Naive thymus-derived CD8-positive, alpha-beta T cell (primary cell): ENCODE measurements around the gene NT5C2. TPM values are rescaled to one million over a fixed set of nuclear protein-coding genes. Genes with fewer than 3 reads are reported as not detected.
"Not testable (repeated sequence)": the region's sequence is repeated elsewhere in the genome, so short reads cannot be mapped to it uniquely, and the experiment has no call there.

Experiments used
- ATAC-seq, 2 donors: fragments of 150-1000 bp; cut with Tn5 transposase in 1 of 2; sonication (Bioruptor Pico), chemical (Tn5 transposase) in 1 of 2; 1 replicate in 1 of 2; 2 replicates in 1 of 2; pipeline ENCODE4 v1.10.0; 2021; ENCODE audit warnings: mild to moderate bottlenecking in 2 of 2, moderate library complexity in 2 of 2
- POLR2A ChIA-PET: fragments of 350-600 bp; sonication (Branson Sonifier 250); formaldehyde crosslinking; loops from one replicate; lab custom pipeline; 2021; ENCODE audit warnings: antibody characterized with exemption; lab: Charles Lee
- DNase-seq, 10 donors: peaks; one replicate each; pipeline versions ENCODE4 v3.0.0 to v3.0.0-alpha.2; 2020 to 2022
- H3K27ac Mint-ChIP-seq, 10 donors: one replicate each; pipeline ENCODE4 v1.8.0; 2020 to 2022; ENCODE audit warnings: mild to moderate bottlenecking in 10 of 10, mixed read lengths in 10 of 10, moderate library complexity in 4 of 10, inconsistent platforms in 1 of 10
- H3K27me3 Mint-ChIP-seq, 5 donors: one replicate each; pipeline ENCODE4 v1.8.0; 2021 to 2022; ENCODE audit warnings: mixed read lengths in 5 of 5
- H3K36me3 Mint-ChIP-seq, 3 donors: one replicate each; pipeline ENCODE4 v1.8.0; 2020 to 2022; ENCODE audit warnings: mixed read lengths in 3 of 3, mild to moderate bottlenecking in 2 of 3, inconsistent platforms in 1 of 3
- H3K4me1 Mint-ChIP-seq, 4 donors: one replicate each; pipeline ENCODE4 v1.8.0; 2021 to 2022; ENCODE audit warnings: mixed read lengths in 4 of 4
- H3K4me3 Mint-ChIP-seq, 10 donors: one replicate each; pipeline ENCODE4 v1.8.0; 2020 to 2022; ENCODE audit warnings: mild to moderate bottlenecking in 10 of 10, mixed read lengths in 10 of 10, moderate library complexity in 6 of 10, inconsistent platforms in 1 of 10
- H3K9me3 Mint-ChIP-seq, 9 donors: one replicate each; pipeline ENCODE4 v1.8.0; 2020 to 2022; ENCODE audit warnings: mixed read lengths in 9 of 9, mild to moderate bottlenecking in 3 of 9, inconsistent platforms in 1 of 9, moderate library complexity in 1 of 9
- polyA plus RNA-seq, 3 donors: library from polyadenylated mRNA; unstranded; fragments of 300-500 nt; fragmentation: Illumina TruSeq; gene quantifications; one replicate each; pipeline ENCODE4 v1.2.3, GENCODE V29; 2021
- total RNA-seq, 8 experiments: library from RNA in 2 of 8; stranded (reverse) in 2 of 8; gene quantifications; one replicate each; pipeline ENCODE4 v1.2.3 and lab custom pipeline; 2021 to 2026

NT5C2 gene
- total and polyA plus RNA-seq, 5 experiments from 2014 or later: 48.1 to 94.7 (median 63.9) TPM

GRCh38 chr10:103197174-103197573 is 4.1 kb upstream of the NT5C2 start:
- peaks cover 5 to 17% (median 11%) of the 10 kb centered on the region in 4 donors for H3K4me1 Mint-ChIP-seq
- ATAC-seq (no peak), DNase-seq (no peak)
- H3K9me3 Mint-ChIP-seq: no peaks in the 10 kb centered on the region
- no peaks in the 10 kb centered on the region for H3K36me3 Mint-ChIP-seq
- POLR2A ChIA-PET: no interaction called here
- peak overlapping the region in 2 of 10 donors; percentile 8 to 30 for H3K27ac Mint-ChIP-seq
- H3K27me3 Mint-ChIP-seq: no peaks in the 10 kb centered on the region
- no peak overlapping the region for H3K4me3 Mint-ChIP-seq

GRCh38 chr10:103196516-103196915 is 3.4 kb upstream of the NT5C2 start:
- no peaks in the 10 kb centered on the region for H3K36me3 Mint-ChIP-seq
- no peak overlapping the region for H3K27ac Mint-ChIP-seq
- no peak overlapping the region for H3K4me3 Mint-ChIP-seq
- ATAC-seq (no peak), DNase-seq (no peak)
- no peaks in the 10 kb centered on the region for H3K27me3 Mint-ChIP-seq
- POLR2A ChIA-PET: no interaction called here
- peaks cover 11 to 23% (median 18%) of the 10 kb centered on the region in 4 donors for H3K4me1 Mint-ChIP-seq
- no peaks in the 10 kb centered on the region for H3K9me3 Mint-ChIP-seq

DNA sequence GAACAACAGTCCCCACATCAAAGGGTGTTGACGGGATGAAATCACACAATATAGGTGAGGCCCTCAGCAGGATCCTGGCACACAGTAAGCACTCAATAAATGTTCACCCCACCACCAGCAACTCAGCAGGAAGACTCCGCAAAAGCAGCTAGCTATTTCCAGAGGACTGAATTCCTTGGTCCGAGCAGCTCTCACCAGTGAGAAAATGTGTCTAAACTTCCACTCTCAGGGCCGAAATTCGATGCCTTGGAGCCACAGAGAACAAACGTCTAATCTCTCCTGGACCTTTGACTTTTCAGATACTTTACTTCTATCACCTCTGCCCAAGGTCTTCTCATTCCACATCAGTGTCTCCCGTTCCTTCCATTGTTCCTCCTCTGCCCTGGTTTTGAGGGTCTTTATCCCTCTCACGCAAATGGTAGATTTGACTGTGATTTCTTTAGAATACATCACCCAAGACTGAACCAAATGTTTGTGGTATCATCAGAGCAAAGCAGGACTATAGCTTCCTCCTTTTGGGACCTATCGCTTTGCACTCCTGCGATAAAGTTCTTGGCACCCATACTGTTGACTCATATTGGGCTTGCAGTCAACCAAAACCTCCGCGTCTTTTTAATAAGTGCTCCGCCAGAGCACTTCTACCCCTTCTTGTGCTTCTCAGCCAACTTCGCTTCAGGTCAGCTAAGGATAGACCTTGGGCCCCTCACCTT is 903 bp upstream of the NT5C2 start:
- H3K4me1 Mint-ChIP-seq: peaks cover 18 to 40% (median 35%) of the 10 kb centered on the region in 4 donors
- DNase-seq (no peak), ATAC-seq (no peak)
- no peaks in the 10 kb centered on the region for H3K27me3 Mint-ChIP-seq
- POLR2A ChIA-PET: interaction anchor here (0.5 to 1.4 kb wide), 4 partner anchors 8 to 516 kb away, joined by 3 to 7 read pairs (median 4); partner anchors contain the start of gene CNNM2
- H3K9me3 Mint-ChIP-seq: no peaks in the 10 kb centered on the region
- peak overlapping the region; percentile 72 to 98 (median 88) for H3K27ac Mint-ChIP-seq
- peak overlapping the region; percentile 80 to 99 (median 88) for H3K4me3 Mint-ChIP-seq
- H3K36me3 Mint-ChIP-seq: peaks cover 0 to 3% (median 0%) of the 10 kb centered on the region in 3 donors

DNA sequence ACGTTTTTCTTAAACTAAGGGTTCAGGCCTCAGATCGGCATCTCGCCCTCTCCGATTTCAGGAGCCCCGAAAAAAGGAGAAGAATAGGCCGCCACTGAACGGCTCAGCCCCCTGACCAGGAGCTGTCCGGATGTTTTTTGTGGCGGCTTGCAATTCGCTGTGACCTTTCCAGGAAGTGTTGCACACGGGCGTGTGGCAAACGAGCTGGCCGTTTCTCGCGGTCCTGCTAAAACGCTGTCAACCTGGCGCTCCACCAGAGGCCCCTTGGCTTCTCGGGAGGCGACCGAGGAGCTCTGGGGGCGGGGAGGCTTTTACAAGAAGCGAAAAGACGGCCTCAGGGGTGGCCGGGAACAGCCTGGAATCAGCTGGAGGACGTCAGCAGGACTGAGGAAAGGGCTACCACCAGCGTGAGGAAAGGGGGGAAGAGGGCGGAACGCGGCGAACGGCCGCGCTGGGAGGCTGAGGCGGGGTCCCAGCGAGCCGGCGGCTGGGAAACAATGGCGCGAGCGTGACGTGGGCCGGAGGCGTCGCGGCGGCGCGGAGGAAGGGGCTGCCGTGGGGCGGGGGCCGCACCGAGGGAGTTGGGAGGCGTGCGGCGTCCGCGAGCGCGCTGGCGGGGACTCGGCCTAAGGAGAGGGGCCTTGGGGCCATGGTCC is 493 bp downstream of the NT5C2 start:
- H3K27ac Mint-ChIP-seq: peak overlapping the region; percentile 89 to 99 (median 97)
- no peaks in the 10 kb centered on the region for H3K27me3 Mint-ChIP-seq
- POLR2A ChIA-PET: interaction anchor here (0.5 to 1.5 kb wide), 12 partner anchors 11 to 759 kb away, joined by 3 to 8 read pairs (median 4); partner anchors contain the start of genes CNNM2, TAF5 and TRIM8
- peak overlapping the region; percentile 87 to 99 (median 98) for H3K4me3 Mint-ChIP-seq
- H3K4me1 Mint-ChIP-seq: peaks cover 23 to 52% (median 47%) of the 10 kb centered on the region in 4 donors
- peak; percentile 61 to 66 for ATAC-seq
- H3K9me3 Mint-ChIP-seq: no peaks in the 10 kb centered on the region
- peak; percentile 22 to 73 (median 42) for DNase-seq
- peaks cover 0 to 9% (median 3%) of the 10 kb centered on the region in 3 donors for H3K36me3 Mint-ChIP-seq

DNA sequence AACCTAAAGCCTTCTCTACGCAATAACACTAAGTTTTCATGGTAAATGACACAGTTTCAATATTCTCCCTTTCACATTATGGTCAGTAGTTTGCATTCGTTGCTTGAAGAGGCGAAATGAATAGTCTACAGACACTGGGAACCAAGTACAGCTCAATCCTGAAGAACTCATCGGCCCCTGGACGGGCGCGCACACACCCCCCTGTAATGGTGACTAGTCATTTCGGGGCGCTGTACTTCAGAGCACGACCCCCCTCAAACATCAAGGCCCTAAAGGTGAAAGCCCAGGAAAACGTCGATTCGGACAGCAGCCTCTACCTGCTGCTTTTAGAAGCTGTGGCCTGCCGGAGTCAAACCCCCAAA is 1.0 kb downstream of the NT5C2 start:
- Mint-ChIP-seq H3K4me1 (peaks cover 22 to 50% (median 47%) of the 10 kb centered on the region in 4 donors), H3K27ac (peak overlapping the region; percentile 89 to 99 (median 97)), H3K4me3 (peak overlapping the region; percentile 87 to 99 (median 98)), H3K9me3 (no peaks in the 10 kb centered on the region), H3K36me3 (peaks cover 0 to 10% (median 3%) of the 10 kb centered on the region in 3 donors), H3K27me3 (no peaks in the 10 kb centered on the region)
- DNase-seq (no peak), ATAC-seq (no peak)
- POLR2A ChIA-PET: interaction anchor here (0.5 to 1.5 kb wide), 9 partner anchors 14 to 758 kb away, joined by 3 to 6 read pairs (median 3); partner anchors contain the start of genes TAF5 and TRIM8

GRCh38 chr10:103191198-103191597 is 1.9 kb downstream of the NT5C2 start:
- Mint-ChIP-seq H3K4me3 (peak overlapping the region; percentile 87 to 99 (median 98)), H3K4me1 (peaks cover 22 to 58% (median 54%) of the 10 kb centered on the region in 4 donors), H3K36me3 (peaks cover 0 to 19% (median 3%) of the 10 kb centered on the region in 3 donors), H3K27ac (peak overlapping the region in 6 of 10 donors; percentile 47 to 99 (median 96))
- not testable (repeated sequence) for ATAC-seq, H3K9me3 Mint-ChIP-seq, H3K27me3 Mint-ChIP-seq, DNase-seq
- POLR2A ChIA-PET: interaction anchor here (0.6 kb wide), 1 partner anchor 275 kb away, joined by 3 read pairs; no protein-coding TSS in a partner anchor

GRCh38 chr10:103188853-103189252 is 4.2 kb downstream of the NT5C2 start:
- Mint-ChIP-seq H3K4me3 (peak overlapping the region in 6 of 10 donors; percentile 22 to 64 (median 36)), H3K27ac (no peak overlapping the region), H3K27me3 (no peaks in the 10 kb centered on the region), H3K36me3 (peaks cover 0 to 21% (median 3%) of the 10 kb centered on the region in 3 donors), H3K9me3 (no peaks in the 10 kb centered on the region), H3K4me1 (peaks cover 32 to 78% (median 73%) of the 10 kb centered on the region in 4 donors)
- POLR2A ChIA-PET: no interaction called here
- no peak for ATAC-seq
- no peak for DNase-seq

- peak overlapping the region in 8 of 10 donors; percentile 22 to 58 (median 42) for H3K4me3 Mint-ChIP-seq
- POLR2A ChIA-PET: interaction anchor here (1.0 kb wide), 1 partner anchor 11 kb away, joined by 3 read pairs; no protein-coding TSS in a partner anchor
- no peaks in the 10 kb centered on the region for H3K27me3 Mint-ChIP-seq
These were observed 6.9 kb downstream of the NT5C2 start for GRCh38 chr10:103186128-103186527.

DNA sequence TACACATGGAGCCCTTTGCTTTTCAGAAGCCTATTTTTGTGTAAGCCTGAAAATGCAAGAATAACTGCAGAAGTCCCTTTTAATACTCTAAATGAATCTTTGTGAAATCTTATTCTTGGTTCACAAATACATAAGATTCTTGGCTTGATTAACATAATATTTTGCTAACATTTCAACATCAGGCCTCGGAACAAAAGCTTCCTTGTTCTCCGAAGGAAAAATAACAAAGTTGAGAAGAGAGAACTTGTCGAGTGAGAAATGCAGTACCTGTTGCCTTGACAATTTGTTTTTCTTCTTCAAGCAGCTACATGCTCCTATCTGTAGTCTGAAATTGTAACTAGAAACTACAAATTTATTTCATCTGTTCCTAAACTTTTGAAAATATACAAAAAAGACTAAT is 8.5 kb downstream of the NT5C2 start:
- no peaks in the 10 kb centered on the region for H3K9me3 Mint-ChIP-seq
- peaks cover 22 to 86% (median 69%) of the 10 kb centered on the region in 4 donors for H3K4me1 Mint-ChIP-seq
- H3K36me3 Mint-ChIP-seq: peaks cover 0 to 40% (median 9%) of the 10 kb centered on the region in 3 donors
- ATAC-seq (no peak), DNase-seq (no peak)
- peak overlapping the region in 6 of 10 donors; percentile 3 to 60 (median 16) for H3K4me3 Mint-ChIP-seq
- POLR2A ChIA-PET: no interaction called here
- H3K27me3 Mint-ChIP-seq: no peaks in the 10 kb centered on the region
- H3K27ac Mint-ChIP-seq: peak overlapping the region in 2 of 10 donors; percentile 35 to 36

More at GRCh38 chr10:103186128-103186527, 6.9 kb downstream of the NT5C2 start:
- Mint-ChIP-seq H3K27ac (peak overlapping the region in 5 of 10 donors; percentile 8 to 71 (median 41)), H3K4me1 (peaks cover 26 to 83% (median 71%) of the 10 kb centered on the region in 4 donors), H3K36me3 (peaks cover 0 to 28% (median 4%) of the 10 kb centered on the region in 3 donors), H3K9me3 (no peaks in the 10 kb centered on the region)
- ATAC-seq (no peak), DNase-seq (no peak)

DNA sequence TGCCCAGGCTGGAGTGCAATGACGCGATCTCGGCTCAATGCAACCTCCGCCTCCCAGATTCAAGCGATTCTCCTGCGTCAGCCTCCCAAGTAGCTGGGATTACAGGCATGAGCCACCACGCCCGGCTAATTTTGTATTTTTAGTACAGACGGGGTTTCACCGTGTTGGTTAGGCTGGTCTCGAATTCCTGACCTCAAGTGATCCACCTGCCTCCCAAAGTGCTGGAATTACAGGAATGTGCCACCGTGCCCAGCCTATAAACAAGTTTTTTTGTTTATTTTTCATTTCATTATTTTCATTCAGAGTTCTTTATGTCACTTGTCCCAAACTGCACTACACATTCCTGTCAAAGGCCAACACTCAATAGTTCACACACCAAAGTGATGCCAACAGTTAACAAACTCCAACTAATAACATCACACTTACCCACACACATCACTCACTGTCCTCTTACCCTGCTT is 9.1 kb downstream of the NT5C2 start:
- POLR2A ChIA-PET: interaction anchor here (0.7 kb wide), 1 partner anchor 88 kb away, joined by 4 read pairs; no protein-coding TSS in a partner anchor
- not testable (repeated sequence) for H3K9me3 Mint-ChIP-seq, ATAC-seq, H3K27me3 Mint-ChIP-seq, DNase-seq
- Mint-ChIP-seq H3K36me3 (peaks cover 0 to 44% (median 9%) of the 10 kb centered on the region in 3 donors), H3K4me1 (peaks cover 22 to 89% (median 69%) of the 10 kb centered on the region in 4 donors), H3K27ac (peak overlapping the region in 1 of 10 donors; percentile 36), H3K4me3 (peak overlapping the region in 2 of 10 donors; percentile 4 to 60)

DNA sequence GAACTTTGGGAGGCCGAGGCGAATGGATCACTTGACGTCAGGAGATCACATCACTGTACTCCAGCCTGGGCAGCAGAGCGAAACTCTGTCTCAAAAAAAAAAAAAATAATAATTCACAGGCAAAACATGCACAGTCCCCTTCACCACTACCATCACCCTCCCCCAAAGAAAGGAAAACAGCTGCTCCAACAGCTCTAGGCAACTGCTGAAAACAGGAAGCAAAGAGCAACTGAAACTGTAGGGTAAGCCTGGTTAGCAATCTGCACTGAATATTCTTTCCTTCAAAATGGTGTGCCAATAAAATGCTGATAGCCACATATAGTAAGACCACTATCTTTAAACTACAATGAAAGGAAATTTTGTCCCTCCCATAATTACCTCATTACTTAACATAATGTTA is 11.8 kb downstream of the NT5C2 start:
- POLR2A ChIA-PET: interaction anchor here (1.6 kb wide), 1 partner anchor 12 kb away, joined by 5 read pairs; the partner anchor contains the start of gene NT5C2
- H3K27ac Mint-ChIP-seq: peak overlapping the region in 6 of 10 donors; percentile 16 to 80 (median 54)
- H3K9me3 Mint-ChIP-seq: no peaks in the 10 kb centered on the region
- H3K4me1 Mint-ChIP-seq: peaks cover 20 to 80% (median 58%) of the 10 kb centered on the region in 4 donors
- DNase-seq (no peak), ATAC-seq (peak in 1 of 2 donors; percentile 63)
- H3K4me3 Mint-ChIP-seq: peak overlapping the region in 5 of 10 donors; percentile 18 to 52 (median 29)
- no peaks in the 10 kb centered on the region for H3K27me3 Mint-ChIP-seq
- peaks cover 0 to 46% (median 10%) of the 10 kb centered on the region in 3 donors for H3K36me3 Mint-ChIP-seq

DNA sequence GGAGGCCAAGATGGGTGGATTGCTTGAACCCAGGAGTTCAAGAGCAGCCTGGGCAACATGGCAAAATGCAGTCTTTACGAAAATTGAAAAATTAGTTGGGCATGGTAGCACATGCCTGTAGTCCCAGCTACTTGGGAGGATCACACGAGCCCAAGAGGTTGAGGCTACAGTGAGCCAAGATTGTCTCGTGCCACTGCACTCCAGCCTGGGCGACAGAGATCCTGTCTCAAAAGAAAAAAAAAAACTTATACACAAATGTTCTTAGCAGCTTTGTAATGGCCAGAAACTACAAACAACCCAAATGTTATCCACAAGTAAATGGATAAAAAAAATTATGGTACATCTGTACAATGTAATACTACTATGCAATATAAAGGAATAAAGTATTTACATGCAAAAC is 12.6 kb downstream of the NT5C2 start:
- Mint-ChIP-seq H3K27me3 (no peaks in the 10 kb centered on the region), H3K9me3 (no peaks in the 10 kb centered on the region), H3K27ac (peak overlapping the region in 2 of 10 donors; percentile 33 to 58), H3K4me3 (peak overlapping the region in 3 of 10 donors; percentile 23 to 55 (median 39)), H3K4me1 (peaks cover 17 to 72% (median 51%) of the 10 kb centered on the region in 4 donors), H3K36me3 (peaks cover 0 to 48% (median 10%) of the 10 kb centered on the region in 3 donors)
- POLR2A ChIA-PET: no interaction called here
- ATAC-seq: no peak
- DNase-seq: no peak
